ENCODE measurements around the gene FBXO46. TPM values are rescaled to one million over a fixed set of nuclear protein-coding genes. Genes with fewer than 3 reads are reported as not detected.
"Not testable (repeated sequence)": the region's sequence is repeated elsewhere in the genome, so short reads cannot be mapped to it uniquely, and the experiment has no call there.

The FBXO46 gene
- total RNA-seq, 1 experiment from 2014 or later = 6.9 TPM

DNA sequence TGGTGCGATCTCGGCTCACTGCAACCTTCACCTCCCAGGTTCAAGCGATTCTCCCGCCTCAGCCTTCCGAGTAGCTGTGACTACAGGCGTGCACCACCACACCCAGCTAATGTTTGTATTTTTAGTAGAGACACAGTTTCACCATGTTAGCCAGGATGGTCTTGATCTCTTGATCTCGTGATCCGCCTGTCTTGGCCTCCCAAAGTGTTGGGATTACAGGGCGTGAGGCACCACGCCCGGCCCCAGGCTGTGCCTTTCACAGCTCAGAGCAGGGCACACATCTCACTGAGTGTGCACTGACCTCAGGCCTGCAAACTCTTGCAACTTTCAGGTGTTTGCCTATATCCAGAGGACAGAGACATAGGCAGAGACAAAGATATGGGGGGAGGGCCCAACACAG lies 45.7 kb downstream of the FBXO46 start:
- not testable (repeated sequence) for DNase-seq (ENCODE audit: low read depth)

DNA sequence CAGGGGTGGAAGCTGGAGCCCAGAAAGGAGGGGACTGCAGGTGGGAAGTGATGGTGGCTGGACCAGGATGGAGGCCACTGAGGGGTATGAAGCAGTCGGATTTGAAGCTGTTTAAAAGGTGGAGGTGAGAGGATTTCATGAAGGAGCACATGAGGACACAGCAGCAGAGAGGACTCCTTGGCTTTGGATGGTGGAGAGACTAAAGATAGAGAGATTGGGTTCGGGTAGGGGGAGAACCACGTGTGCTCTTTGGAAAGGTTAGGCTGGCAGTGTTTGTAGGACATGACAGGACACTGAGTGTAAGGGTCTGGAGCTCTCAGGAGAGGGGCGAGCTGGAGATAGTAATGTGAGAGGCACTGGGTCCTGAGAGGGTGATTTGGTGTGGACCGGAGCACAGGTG lies 47.8 kb downstream of the FBXO46 start:
- no peak for DNase-seq (ENCODE audit: low read depth)

DNA sequence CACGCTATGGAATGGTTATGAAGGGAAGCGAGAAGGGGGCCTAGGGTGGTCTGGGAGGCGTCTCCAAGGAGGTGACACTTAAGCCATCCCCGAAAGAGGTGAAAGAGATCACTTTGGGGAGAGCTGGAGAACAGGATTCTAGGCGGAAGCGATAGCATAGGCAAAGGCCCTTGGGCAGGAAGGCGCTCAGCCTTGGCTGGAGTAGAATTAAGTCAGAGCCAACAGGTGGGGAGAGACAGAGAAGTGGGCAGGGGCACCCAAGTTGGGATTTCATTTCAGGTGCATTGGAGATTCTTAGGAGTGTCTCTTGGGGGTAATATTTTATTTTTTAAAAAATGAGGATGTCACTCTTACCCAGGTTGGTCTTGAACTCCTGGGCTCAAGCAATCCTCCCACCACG lies 48.6 kb downstream of the FBXO46 start:
- no peak for DNase-seq (ENCODE audit: low read depth)

DNA sequence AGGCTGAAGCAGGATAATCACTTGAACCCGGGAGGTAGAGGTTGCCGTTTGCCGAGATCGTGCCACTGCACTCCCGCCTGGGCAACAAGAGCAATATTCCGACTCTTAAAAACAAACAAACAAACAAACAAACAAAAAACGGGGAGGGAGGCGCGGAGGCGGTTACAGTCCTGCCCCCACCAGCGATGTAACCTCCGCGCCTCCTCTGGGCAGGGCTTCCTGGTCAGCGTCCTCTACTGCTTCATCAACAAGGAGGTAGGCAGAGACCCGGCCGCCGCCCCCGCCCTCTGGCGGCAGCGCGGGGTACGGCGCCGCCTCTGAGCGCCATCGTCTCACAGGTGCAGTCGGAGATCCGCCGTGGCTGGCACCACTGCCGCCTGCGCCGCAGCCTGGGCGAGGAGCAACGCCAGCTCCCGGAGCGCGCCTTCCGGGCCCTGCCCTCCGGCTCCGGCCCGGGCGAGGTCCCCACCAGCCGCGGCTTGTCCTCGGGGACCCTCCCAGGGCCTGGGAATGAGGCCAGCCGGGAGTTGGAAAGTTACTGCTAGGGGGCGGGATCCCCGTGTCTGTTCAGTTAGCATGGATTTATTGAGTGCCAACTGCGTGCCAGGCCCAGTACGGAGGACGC lies 49.2 kb downstream of the FBXO46 start:
- peak; percentile 86 for DNase-seq (ENCODE audit: low read depth)

DNA sequence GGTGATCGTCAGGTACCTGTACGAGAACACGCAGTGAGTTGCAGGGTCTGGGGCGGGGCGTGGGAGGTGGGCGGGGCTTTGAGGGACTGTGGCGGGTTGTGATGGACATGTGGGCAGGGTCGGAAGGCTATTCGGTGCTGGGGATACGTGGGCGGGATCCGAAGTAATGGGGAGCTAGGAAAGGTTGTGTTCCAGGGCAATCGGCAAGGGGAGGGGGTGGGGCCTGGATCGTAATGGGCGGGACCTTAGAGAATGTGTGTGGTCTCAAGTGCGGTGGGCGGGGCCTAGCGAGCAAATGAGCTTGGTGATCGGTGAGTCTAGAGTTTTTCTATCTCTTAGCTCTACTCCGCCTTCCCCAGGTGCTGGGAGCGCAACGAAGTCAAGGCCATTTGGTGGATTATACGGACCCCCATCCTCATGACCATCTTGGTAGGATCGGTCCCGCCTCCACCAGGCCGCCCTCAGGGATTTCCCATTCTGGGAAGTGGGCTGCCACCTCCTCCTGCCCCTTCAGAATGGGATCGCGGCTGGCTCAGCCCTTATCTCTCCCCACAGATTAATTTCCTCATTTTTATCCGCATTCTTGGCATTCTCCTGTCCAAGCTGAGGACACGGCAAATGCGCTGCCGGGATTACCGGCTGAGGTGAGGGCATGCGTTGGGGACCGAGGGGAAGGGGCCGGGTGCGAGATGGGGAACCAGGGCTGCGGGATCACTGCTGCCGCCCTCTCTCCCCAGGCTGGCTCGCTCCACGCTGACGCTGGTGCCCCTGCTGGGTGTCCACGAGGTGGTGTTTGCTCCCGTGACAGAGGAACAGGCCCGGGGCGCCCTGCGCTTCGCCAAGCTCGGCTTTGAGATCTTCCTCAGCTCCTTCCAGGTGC lies 53.1 kb downstream of the FBXO46 start:
- peak; percentile 80 for DNase-seq (ENCODE audit: low read depth)

DNA sequence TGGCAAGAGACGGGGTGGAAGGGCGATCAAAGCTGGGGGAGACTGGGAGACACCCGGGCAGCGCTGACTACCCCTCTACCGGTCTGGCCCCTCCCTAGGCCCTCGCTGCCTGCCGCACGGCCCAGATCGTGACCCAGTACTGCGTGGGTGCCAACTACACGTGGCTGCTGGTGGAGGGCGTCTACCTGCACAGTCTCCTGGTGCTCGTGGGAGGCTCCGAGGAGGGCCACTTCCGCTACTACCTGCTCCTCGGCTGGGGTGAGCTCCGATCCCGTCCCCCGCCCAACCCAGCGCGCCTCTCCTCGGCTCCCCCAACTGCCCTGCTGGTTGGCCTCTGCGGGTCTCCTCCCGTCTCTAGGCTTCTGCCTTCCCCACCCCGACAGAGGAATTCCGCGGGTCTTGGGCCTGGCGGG lies 53.8 kb downstream of the FBXO46 start:
- no peak for DNase-seq (ENCODE audit: low read depth)

DNA sequence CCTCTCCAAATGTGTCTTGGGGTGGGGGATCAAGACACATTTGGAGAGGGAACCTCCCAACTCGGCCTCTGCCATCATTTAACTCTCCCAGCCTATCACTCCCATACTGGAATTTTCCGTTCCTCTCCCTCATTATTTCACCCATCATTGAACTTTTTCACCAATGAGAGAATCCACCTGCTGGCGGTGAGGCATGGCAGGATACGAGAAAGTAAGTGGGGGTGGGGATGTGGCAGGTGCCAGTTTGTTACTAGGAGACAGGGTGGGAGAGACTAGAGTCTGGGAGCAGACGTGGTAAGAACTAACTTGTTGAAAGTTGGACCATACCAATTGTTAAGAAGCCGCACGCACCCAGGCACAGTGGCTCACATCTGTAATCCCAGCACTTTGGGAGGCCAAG lies 55.8 kb downstream of the FBXO46 start:
- no peak for DNase-seq (ENCODE audit: low read depth)

DNA sequence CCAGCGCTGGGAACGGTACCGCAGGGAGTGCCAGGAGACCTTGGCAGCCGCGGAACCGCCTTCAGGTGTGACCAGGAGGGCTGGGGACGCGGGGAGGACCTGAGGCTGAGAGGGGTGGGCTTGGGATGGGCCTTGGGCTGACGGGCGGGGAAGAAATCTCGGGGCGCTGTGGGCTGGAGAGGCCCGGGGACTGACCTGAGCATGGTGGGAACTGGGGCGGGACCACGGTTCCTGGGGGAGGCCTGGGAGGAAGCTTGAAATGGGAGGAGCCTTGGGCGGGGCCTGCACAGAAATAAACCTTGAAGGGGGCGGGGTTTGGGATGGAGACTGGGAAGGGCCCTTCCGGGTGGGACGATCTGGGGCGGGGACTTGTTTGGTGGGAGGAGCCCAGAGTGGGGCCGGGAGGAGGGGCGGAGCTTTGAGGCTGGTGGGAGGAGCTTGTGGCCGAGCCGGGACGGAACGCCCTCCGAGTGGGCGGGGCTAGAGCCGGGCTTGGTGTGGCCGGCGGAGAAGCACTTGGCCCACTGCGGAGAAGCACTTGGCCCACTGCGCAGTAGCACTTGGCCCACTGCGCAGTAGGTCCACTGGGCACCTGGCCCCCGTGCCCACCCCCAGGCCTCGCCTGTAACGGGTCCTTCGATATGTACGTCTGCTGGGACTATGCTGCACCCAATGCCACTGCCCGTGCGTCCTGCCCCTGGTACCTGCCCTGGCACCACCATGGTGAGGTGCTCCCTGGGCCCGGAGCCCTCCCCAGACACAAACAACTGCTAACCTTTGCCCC lies 59.8 kb downstream of the FBXO46 start:
- DNase-seq (ENCODE audit: low read depth) = peak; percentile 30

DNA sequence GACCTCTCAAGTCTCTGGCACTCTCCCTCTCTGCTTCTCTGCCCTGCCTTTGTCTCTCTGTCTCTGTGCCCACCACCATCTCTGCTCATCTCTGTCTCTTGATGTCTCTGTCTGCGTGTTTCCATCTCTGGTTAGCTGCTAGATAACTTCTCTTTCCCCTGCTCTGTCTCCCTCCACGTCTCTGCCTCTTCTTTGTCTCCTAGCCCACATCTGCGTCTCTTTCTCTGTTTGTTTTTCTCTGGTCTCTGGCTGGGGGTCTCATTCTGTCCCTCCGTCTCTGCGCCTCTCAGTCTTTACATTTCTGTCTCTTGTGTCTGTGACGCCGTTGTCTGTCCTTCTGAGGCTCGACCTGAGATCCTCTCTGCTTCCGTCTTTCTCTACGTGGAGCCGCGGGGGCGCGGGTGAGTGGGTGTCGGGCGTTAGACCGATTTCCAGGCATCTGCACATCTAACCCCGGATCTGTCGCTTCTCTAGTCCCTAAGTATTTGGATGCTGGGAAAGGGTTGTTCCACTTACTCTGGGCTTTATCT lies 62.3 kb downstream of the FBXO46 start:
- DNase-seq (ENCODE audit: low read depth) = no peak

DNA sequence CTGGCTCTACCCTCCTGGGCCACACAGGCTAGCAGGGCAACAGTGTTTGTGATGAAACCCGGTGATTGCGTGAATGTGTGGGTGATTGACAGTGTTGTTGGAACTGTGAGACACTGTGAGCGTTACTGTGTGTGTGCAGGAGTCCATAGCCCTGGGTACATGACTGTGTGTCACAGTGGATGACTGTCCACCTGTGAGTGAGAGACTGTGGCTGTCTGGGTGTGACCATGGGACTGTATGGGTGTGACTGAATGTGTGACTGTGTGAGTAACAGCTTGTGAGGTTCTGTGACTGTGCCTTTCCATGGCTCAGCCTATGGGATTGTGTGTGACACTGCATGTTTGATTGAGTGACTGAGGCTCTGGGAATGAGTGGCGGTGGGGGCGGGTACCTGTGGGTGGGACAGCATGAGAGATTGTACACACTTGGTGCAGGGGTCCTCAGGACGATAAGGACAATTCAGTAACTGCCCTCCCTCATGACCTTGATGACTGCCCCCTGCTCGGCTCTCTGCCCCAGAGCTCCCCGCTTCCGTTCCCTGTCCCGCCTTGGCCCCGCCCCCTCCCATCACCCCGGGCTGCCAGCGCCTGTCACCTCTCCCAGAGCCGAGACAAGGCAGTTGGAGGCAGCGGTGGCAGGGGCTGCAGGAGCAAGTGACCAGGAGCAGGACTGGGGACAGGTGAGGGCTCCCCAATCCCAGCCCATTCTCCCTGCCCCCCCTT lies 62.9 kb downstream of the FBXO46 start, which contains the start of gene GIPR:
TSS of gene GIPR (plus strand) at position 602 of the 722 bp plus-strand sequence. CDS start 1,300 bp downstream, outside the sequence.
- DNase-seq (ENCODE audit: low read depth) = peak; percentile 75

DNA sequence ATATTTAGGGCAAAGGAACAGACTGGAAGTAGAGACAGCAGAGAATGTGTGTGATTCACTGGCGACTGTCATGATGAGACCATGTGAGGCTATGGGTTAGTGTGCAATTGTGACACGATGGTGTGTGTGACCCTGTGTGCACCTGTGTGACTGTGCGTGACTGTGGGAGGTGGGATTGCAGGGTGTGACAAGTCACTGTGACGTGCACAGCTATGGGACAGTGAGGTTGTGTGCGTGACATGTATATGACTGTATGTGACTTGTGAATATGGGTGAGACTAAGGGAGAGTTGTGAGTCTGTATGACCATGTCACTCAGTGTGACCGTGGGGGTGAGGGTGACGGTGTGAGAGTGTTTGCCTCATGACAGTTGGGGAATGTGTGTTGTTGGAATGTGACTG lies 66.1 kb downstream of the FBXO46 start:
- DNase-seq (ENCODE audit: low read depth) = no peak

DNA sequence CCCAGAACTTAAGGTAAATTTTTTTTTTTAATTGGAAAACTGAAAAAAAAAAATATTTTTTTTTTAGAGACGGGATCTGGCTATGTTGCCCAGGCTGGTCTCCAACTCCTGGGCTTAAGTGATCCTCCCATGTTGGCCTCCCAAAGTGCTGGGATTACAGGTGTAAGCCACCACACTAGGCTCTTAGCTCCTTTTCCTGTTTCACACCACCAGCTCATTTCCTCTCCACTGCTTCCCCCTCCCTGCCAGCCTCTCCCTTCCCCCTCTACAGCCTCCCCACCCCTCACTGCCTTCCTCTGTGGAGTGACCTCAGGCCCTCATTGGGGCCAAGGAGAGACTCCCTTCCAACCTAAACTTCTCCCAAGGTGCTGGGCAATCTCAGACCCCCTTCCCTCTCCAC lies 66.9 kb downstream of the FBXO46 start:
- no peak for DNase-seq (ENCODE audit: low read depth)

DNA sequence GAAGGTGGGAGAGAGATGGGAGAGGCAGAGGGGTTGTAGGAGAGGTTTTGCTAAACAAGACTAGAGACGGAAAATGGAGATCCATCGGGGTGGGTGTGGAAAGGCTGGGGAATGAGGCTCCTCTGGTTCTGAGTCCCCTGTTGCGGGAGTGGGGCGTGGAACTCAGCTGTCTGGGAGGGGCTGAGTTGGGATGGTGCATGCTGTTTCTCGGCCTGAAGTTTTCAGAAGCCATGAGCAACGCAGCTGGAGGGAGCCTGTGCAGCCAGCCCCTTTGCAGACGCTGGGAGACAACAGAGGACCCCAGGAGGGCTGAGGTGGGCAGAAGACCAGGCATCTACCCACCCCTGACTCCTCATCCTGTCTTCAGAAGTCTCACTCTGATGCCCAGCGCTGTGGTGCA lies 70.1 kb downstream of the FBXO46 start:
- no peak for DNase-seq (ENCODE audit: low read depth)

Other genes with a start within 250 kb of the FBXO46 start
- 3.5 and 4.2 TPM in 2 replicates for gene RTN2, start 233.8 kb downstream of the FBXO46 start, total RNA-seq (2014; rRNA removed; shearing (Covaris generic))
- gene PPM1N, start 232.5 kb downstream of the FBXO46 start, total RNA-seq (2014; rRNA removed; shearing (Covaris generic)) = 0.64 TPM in 1 of 2 replicates, not detected in the other
- 91.6 and 97.7 TPM in 2 replicates for gene VASP, start 223.4 kb downstream of the FBXO46 start, total RNA-seq (2014; rRNA removed; shearing (Covaris generic))
- 8.7 and 20.2 TPM in 2 replicates for gene OPA3, start 146.1 kb downstream of the FBXO46 start, total RNA-seq (2014; rRNA removed; shearing (Covaris generic))
- gene GPR4, start 128.7 kb downstream of the FBXO46 start, total RNA-seq (2014; rRNA removed; shearing (Covaris generic)) = 0.02 TPM in 1 of 2 replicates, not detected in the other
- 8.9 and 12.7 TPM in 2 replicates for gene EML2, start 91.5 kb downstream of the FBXO46 start, total RNA-seq (2014; rRNA removed; shearing (Covaris generic))
- 0.02 and 0.32 TPM in 2 replicates for gene GIPR, start 62.7 kb downstream of the FBXO46 start, total RNA-seq (2014; rRNA removed; shearing (Covaris generic))
- gene SNRPD2, start 38.9 kb downstream of the FBXO46 start, total RNA-seq (2014; rRNA removed; shearing (Covaris generic)) = 294 and 342 TPM in 2 replicates
- gene QPCTL, start 38.2 kb downstream of the FBXO46 start, total RNA-seq (2014; rRNA removed; shearing (Covaris generic)) = 12.8 and 25.3 TPM in 2 replicates
- gene MEIOSIN, start 2.5 kb upstream of the FBXO46 start, total RNA-seq (2014; rRNA removed; shearing (Covaris generic)) = 0.25 TPM in 1 of 2 replicates, not detected in the other
- gene SIX5, start 38.4 kb upstream of the FBXO46 start, total RNA-seq (2014; rRNA removed; shearing (Covaris generic)) = 8.7 and 14.8 TPM in 2 replicates
- gene DMPK, start 51.6 kb upstream of the FBXO46 start, total RNA-seq (2014; rRNA removed; shearing (Covaris generic)) = 22.7 and 40.4 TPM in 2 replicates
- 16.0 and 38.2 TPM in 2 replicates for gene DMWD, start 61.9 kb upstream of the FBXO46 start, total RNA-seq (2014; rRNA removed; shearing (Covaris generic))
- not detected in 2 replicates for gene RSPH6A, start 84.4 kb upstream of the FBXO46 start, total RNA-seq (2014; rRNA removed; shearing (Covaris generic))
- gene SYMPK, start 132.3 kb upstream of the FBXO46 start, total RNA-seq (2014; rRNA removed; shearing (Covaris generic)) = 35.9 and 36.5 TPM in 2 replicates
- gene FOXA3, start 133.4 kb upstream of the FBXO46 start, total RNA-seq (2014; rRNA removed; shearing (Covaris generic)) = 0.27 TPM in 1 of 2 replicates, not detected in the other
- 10.7 and 29.4 TPM in 2 replicates for gene IRF2BP1, start 155.2 kb upstream of the FBXO46 start, total RNA-seq (2014; rRNA removed; shearing (Covaris generic))
- 1.0 and 4.7 TPM in 2 replicates for gene MYPOP, start 171.7 kb upstream of the FBXO46 start, total RNA-seq (2014; rRNA removed; shearing (Covaris generic))
- gene NANOS2, start 183.9 kb upstream of the FBXO46 start, total RNA-seq (2014; rRNA removed; shearing (Covaris generic)) = not detected in 2 replicates
- 0.10 TPM in 2 replicates for gene NOVA2, start 243.0 kb upstream of the FBXO46 start, total RNA-seq (2014; rRNA removed; shearing (Covaris generic))

Data from M059J (cell line).